Right kidney (tissue), 1 donor: ENCODE data around the gene RECQL.
"Not testable (repeated sequence)": the region's sequence is repeated elsewhere in the genome, so short reads cannot be mapped to it uniquely, and the experiment has no call there.

Experiments used
- DNase-seq: peaks from one replicate; pipeline ENCODE4 v3.0.0-alpha.2; 2016

The RECQL gene

DNA sequence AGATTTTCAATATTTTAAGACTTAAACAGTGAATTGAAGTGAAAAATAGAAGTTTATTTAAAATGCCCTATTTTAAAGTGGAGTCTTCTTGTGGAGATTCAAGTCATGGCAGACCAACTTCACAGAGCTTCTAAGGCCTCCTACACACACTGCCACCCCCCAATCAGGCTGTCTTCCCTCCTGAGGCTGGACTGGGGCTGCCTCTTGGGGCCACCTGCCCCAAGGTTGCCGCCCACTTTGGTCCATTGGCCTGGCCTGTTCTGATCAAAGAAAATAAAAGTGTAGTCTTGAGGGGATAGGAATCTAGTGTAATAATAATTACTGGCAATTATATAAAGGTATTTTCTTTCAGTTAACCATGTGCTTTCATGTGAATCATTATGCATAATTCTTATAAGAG lies 1.4 kb upstream of the RECQL start:
- DNase-seq, result peak; percentile 3

DNA sequence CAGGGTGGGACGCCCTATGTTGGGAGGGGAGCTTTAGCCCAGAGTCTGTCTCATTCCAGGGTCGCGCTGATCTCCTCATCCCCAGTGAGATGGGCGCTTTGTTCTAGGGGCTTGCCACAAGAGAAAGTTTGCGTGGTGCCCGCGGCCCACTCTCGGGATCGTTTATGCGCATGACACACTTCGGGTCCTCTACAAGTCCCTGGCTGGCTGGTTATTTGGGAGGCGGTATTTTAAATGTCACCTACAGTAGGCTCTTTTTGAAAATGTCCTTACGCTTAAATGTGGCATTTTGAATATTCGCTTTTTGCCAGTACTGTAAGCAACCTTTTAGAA lies 695 bp upstream of the RECQL start:
- no peak for DNase-seq

DNA sequence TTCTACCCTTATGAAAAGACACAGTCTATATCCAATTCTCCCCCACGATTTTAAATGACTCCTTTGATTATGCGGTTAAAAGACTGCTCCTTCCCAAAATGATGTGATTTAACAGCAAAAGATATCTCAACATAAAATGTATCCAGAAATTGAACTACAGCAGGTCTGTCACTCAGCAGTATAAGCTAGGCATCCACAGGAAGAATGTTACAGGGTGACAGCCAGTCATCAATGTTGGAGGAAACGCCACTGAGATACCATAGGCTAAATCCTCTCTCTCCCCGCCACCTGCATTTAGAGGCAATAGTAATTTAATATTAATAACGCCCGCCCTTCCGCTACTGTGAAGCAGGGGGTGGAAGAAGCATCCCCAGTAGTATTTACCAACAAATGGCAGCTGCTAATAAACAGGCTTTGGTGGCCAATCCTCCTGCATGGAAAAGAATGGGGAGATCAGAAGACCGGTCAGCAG lies 613 bp downstream of the RECQL start:
- no peak for DNase-seq

DNA sequence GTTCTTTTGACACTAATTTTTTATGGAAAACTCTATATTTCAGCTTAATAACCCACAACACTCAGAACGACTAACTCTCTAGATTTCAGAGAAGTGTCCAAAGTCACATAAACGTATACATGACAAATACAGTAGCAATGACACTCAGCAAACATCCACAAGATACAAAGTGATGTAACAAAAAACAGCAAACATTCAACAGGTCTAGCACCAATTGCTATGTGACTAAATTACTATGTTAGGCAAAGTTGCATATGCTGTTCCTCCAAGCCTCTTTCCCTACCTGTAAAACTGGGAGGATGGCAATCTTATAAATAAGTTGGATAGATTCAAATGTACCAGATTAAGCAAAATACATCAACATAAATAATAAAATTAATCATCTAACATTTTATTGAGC lies 1.7 kb downstream of the RECQL start:
- DNase-seq, result no peak

DNA sequence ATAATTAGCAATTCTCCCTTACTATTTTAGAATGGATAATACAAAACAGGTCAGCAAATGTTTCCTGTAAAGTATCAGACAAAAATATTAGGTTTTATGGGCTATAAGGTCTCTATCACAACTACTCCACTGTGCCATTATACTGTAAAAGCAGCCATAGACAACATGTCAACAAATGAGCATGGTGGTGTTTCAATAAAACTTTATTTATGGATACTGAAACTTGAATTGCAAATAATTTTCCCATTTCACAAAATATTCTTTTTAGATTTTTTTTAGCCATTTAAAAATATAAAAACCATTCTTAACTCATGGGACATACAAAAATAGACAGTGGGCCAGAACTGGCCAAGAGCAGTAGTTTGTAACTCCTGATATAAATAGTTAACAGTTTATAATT lies 15.4 kb downstream of the RECQL start:
- DNase-seq, result no peak

DNA sequence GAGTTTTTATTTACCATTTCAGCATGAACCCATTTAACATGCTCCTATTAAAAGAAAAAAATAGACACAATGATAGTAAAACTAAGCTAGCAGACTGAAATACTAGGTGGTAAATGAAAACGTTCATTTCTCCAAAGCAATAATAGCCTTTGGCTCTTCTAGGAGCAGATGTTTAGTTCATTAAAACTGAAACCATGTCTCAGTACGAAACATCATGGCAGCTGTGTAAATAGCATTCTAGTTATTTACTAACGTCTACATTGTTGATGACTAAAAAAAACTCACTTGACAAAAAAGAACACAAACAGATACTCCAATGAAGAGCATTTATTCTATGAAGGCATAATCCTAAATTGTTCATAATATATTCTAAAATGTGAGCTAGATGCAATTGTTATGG lies 17.9 kb downstream of the RECQL start:
- DNase-seq, result no peak

DNA sequence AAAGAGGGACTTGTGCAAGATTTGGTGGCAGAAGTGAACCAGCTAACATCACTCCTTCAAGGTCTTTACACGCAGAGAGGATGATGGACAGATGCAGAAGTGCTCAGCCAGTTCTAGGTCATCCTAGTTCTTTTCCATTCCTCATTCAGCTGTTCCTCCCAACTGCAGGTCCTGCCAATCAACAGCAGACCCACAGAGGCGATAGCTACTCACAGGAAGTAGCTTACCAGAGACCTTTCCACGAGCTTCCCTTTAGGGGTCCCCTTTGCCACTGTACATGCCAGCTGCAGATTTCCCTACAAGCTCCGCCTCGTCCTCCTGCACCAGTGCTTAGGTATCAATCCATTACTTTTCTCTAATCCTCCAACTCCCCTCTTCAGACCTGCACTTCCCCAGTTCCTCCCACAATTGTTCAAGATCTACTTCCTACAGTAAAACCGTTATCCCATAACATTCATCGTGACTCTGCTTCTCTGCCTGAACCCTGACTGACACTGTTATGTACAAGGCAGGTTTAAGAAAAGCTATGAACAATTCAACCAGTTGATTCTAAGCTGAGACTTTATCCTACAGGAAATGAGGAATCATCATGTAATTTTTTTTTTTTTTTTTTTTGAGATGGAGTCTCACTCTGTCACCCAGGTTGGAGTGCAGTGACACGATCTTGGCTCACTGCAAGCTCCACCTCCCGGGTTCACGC lies 22.5 kb downstream of the RECQL start:
- DNase-seq, result no peak

DNA sequence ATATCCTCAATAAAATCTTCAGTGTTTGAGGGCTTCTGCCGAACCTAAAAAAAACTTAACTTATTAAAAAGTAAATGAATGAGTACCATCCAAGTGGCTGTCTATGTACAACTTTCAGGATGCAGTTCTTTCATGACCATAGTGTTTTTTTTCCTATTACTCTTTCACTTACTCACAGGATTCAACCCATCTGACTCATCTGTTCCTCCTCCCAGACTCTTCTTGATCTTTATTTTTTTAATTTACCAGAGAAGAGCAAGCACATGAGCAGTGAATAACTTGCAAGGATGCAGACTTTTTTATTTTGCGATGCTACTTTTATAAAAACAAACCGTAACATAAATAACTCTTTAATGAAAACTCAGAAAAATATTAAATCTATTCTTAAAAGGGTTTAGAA lies 24.5 kb downstream of the RECQL start:
- no peak for DNase-seq

DNA sequence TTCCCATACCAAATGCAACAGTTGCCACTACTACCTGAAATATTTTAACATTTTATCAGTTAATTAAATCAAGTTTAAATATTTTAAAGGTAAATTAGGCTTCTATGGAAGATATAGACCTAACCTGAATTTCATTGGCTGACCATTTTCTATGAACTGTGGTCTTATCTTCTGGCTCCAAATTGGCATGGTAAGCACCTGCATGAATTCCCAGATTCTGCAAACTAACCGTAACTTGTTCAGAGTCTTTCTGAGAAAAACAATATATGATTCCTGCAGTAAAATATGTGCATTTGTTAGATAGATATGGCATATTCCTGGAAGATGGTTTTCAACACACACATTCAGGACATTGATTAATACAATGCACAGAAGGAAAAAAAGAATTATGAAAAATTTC lies 25.9 kb downstream of the RECQL start:
- no peak for DNase-seq

DNA sequence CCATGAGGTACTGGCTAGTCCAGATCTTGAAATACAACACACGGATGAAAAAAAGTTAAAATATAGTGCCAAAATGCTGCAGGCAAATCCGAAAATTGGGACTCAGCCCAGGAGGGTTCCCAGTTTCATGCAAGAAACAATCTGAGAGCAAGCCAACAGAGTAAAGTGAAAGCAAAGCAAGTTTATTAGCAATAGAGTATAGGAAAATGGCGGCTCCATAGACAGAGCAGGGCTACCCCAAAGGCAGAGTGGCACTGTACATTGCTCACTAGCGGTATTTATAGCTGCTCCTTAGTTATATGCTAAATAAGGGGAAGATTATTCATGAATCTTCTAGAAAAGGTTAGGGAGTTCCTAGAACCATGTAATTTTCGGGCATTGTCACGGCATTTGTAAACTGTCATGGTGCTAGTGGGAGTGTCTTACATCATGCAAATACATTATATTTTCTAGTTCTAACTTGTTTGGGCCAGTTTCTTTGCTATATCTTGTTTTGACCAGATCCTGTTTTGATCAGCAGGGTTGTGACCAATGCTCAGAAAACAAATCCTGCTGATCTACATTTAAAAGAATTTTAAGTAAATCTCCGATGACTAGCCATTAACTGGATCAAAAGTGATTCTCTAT lies 29.1 kb downstream of the RECQL start:
- no peak for DNase-seq

DNA sequence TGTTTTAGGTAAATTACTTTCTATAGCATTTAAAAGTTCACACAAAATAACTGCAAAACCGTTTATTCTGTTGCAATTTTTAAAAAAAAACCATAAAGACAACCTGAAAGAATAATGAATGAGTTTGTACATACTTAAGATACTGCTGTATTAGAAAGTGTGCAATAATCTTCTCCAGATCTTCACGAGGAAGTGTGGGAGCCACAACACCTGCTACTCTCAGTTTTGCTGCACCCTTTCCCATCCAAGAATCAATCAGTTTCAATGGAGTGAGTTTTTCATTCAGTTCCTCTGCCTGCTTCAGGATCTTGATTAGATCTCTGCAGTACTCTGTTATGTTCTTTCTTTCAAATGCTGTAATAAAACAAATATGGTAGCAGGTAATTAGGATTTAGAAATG lies 30.1 kb downstream of the RECQL start:
- DNase-seq, result no peak

DNA sequence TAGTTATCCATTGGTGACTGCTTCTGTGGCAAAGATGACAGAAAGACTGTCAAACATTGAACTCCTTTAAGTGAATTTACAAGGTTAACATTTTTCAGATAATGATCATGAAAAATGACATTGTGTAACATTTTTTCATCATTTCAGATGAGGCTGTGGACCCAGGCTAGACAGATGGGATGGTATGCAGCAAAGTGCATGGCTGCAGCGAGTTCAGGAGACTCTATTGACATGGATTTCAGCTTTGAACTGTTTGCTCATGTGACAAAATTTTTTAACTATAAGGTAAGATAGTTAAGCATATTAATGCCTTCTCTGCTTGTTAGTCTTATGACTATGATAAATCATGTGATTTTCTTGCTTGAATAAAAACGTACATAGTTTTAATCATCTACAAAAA lies 34.1 kb downstream of the RECQL start:
- not testable (repeated sequence) for DNase-seq

DNA sequence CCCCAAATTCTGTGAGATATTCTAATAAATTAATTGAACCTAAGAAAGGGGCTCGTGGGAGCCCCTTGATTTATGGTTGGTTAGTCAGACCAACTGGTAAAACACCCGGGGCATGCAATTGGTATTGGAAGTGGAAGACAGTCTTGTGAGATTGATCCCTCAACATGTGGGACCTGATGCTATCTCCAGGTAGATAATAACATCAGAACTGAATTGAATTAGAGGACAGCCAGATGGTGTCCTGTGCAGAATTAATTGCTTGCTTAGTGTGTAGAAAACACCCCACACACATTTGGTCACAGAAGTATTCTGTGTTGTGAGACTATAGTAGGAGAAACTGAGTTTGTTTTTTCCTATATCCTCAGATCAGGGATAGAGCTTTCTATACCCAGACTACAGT lies 42.0 kb downstream of the RECQL start:
- DNase-seq, result no peak

DNA sequence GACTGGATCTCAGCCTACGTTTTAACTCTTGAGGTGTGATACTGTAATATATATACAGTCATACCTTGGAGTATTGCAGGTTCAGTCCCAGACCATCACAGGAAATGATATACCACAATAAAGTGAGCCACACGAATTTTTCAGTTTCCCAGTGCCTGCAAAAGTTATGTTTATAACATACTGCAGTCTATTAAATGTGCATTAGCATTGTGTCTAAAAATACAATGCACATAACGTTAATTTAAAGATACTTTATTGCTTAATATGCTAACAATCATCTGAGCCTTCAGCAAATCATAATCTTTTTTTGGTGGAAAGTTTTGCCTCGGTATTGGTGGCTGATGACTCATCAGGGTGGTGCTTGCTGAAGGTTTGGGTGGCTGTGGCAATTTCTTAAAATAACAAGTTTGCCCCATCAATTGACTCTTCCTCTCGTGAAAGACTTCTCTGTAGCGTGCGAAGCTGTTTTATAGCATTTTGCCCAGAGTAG lies 45.1 kb downstream of the RECQL start:
- DNase-seq, result no peak

DNA sequence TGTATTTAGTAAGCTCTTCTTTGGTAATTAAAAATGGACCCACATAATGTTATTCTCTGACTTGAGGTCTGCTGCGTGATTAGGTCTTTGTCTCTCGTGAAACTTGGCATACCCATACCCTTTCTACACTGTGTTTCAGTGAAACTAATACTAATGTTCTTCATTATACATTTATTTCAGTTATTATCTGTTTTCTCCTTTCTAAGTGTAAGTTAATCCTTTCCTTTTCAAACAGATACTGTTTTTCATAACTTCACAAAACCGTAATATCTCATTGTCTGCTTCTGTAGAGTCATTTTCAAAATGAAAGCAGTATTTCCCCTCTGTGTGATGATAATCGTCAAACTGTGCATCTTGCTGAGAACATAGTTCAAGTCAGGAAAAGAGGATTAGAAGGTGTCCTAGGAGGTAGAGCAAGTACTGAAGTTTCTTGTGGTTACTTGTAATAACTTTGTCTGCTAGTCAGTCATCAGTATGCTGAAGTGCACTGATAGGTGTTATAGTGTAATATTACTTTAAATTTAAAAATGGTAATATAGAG lies 48.1 kb downstream of the RECQL start:
- no peak for DNase-seq

DNA sequence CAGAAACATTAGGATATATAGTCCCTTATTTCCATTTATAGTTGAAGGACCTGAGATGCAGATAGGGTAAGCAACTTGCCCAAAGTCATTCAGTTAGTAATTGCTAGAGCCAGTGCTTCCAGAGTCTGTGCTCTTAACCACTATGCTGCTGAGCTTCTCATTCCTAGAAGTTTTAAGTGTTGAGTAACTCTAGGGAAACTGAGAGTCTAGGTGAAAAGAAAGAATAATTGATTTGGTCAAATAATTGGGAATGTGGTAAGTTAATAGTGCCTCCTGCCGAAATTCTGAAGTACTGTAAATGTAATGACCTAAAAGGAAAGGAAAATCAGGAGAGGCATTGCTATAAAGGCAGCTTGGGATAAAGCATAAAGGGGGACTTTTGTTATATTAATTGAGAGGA lies 49.9 kb downstream of the RECQL start:
- no peak for DNase-seq

DNA sequence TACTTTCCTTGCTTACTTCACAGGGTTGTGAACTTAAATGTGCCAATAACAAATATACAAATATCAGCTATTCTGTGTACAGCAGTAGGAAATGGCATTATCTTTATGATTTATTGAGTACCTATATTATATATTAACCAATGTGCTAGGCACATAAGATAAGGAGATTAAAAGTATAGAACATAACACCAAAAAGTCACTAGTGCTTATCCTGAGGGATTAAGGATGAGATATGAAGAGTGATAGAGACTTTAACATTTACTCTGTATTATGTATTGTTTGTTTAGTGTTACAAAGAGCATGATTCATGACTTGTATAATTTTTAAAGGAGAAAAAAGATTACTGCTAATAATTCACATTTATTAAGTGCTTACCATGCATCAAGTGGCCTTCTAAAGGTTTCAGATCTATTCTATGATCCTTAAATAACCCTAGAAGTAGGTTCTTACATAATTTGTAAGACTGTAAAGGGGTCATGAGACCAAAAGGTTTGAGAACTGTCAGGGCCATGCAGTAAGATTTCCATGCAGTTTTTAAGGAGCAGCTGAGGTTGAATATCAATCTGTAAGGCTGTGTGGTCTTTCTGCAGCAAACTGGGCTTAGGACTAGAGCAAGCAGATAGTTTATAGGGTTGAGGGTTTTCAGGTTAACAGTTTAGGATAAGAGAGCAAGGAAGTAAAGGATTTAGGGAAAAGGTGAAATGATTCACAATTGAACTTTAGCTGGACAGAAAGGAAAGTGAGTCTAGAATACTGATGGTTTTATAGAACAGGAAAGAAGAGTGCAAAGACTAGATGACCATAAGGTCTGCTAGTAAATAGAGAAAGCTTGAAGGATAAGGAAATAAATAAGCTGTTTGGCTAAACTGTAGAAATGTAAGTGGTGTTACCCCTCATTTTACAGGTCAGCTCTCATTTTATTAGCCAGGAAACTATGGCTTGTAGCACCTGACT lies 57.0 kb downstream of the RECQL start:
- DNase-seq, result no peak

DNA sequence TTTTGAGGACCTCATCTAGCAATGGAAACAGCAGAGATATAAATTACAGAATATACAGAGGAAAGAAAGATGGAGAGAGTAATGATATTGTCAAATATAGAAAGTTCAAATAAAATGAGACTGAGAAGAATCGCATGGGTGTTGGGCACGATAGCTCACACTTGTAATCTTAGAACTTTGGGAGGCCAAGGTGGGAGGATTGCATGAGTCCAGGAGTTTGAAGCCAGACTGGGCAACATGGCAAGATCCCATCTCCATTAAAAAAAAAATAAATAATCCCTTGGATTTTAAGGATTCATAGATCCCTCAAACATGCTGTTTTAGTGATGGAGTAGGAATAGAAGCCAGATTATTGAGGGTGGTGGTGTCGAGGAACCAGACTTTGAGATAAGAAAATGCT lies 62.1 kb downstream of the RECQL start:
- no peak for DNase-seq

DNA sequence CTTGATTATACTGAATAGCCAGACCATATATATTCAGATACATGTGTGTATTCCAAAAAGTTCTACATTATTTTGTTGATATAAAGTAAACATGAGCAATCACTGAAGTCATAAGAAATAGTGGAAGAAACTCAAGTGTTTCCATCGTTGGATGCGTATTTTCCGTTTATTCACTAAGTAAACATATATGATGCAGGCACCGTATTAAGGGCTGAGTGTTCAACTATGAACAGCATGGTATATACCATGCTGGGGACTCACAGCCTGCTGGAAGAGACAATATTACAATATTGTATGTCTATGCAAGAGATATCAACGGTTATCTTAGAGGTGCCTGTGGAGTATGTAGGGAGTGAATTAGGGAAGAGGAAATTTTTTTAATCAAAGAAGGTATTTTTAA lies 62.8 kb downstream of the RECQL start:
- no peak for DNase-seq

DNA sequence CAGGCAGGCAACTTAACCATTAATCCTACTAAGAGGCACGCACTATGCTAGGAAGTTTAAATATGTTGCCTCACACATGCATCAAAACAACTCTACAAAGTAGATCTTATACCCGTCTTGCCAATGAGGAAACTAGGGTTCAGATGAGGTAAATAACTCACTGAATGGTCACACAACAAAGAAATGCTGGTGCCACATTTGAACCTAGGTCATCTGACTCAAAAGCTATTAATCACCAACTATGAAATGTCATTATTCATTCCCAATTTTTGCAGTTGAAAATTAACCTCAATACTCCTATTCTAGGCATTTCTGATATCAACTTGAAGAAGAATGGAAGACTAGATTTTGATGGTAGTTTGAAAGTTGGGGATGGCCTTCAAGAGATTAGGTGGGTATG lies 66.7 kb downstream of the RECQL start:
- DNase-seq, result no peak

DNA sequence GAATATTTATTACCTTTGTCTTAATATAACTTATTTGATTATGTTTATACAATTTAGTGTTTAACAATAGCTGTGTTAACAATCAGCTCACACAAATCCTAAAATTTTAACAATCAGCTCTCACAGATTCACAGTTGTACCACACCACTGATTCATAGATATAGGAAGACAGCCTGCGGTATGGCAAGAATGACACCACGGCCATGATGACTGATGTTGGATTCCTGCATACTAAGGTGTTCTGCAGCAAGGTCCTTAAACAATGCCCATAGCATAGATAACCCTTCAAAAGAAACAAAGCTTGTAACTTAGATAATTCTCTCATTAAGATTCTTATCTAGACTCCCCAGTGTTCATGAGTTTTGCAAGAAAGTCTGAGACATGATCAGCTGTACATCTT lies 67.9 kb downstream of the RECQL start:
- no peak for DNase-seq

DNA sequence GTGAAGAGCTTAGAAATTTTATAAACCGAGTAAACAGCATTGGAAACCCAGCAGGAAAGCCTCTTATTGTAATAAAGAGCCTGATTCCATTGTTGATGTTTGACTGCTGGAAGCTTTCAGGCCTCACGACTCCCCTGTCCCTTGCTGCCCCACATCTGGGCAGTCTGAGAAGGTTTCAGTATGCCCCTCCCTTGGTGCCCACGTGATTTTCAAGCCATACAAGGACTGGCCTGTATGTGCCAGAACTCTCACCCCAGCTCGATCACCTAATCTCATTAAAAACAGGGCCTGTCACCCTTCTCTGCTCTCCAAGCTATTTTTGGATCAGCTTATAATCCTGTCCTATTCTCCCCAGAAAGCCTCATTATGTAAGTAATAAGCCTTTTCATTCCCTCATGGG lies 71.4 kb downstream of the RECQL start:
- no peak for DNase-seq

DNA sequence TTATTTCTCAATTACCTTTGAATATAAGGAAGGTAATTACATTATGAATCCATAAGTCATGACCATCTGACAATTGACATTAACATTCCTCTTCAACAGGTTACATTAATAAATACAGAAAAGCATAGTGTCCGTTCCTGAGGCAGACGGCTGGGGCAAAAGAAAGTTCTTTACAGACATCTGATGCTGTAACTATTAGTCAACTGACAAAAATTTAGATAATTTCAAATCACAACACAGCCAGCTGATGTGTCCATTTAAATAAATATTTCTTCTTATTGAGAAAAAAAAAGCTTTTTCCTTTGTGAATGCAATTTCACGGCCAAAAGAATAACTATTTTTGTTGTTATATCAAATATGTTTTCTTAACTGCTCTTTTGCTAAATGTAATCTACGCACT lies 73.2 kb downstream of the RECQL start:
- DNase-seq, result no peak
